Upper lobe of left lung (tissue), 4 donors: ENCODE measurements around the gene SUPT20HL2.

ENCODE experiments used
- CTCF ChIP-seq, 6 experiments: fragments of 450-650 bp in 4 of 6; fragments of 200-600 bp in 2 of 6; sonication (generic) in 2 of 6; IDR thresholded peaks; one replicate each; pipeline ENCODE4 v1.5.1; 2016 to 2019; ENCODE audit warnings: antibody characterized with exemption in 6 of 6
- POLR2A ChIP-seq, 4 donors: fragments of 450-650 bp; IDR thresholded peaks; one replicate each; pipeline ENCODE4 v1.5.1; 2016 to 2017; ENCODE audit warnings: antibody characterized with exemption in 4 of 4, mild to moderate bottlenecking in 2 of 4
- POLR2AphosphoS5 ChIP-seq, 2 donors: sonication (generic); formaldehyde crosslinking; IDR thresholded peaks; one replicate each; pipeline ENCODE4 v1.5.1; 2017; ENCODE audit warnings: antibody characterized with exemption in 2 of 2

GRCh38 chrX:24343719-24344118 lies 29.9 kb upstream of the SUPT20HL2 start:
- TF ChIP-seq CTCF (IDR thresholded peaks at IDR 0.05), result no peak
- no peak for TF ChIP-seq POLR2A (IDR thresholded peaks at IDR 0.05)
- no peak for TF ChIP-seq POLR2AphosphoS5 (IDR thresholded peaks at IDR 0.05)
